Endothelial cell of umbilical vein (primary cell): Measurements from ENCODE around the gene LTB4R. TPM values are rescaled to one million over a fixed set of nuclear protein-coding genes. Genes with fewer than 3 reads are reported as not detected.
A peak's percentile ranks its signal among the peaks of the same experiment; 100 is the strongest.

Experiments used
- BruUV-seq: library from RNA; stranded (reverse); fragments of 400-500 nt; replicated peaks from 2 replicates; lab custom pipeline; 2021; lab: Mats Ljungman, UMichigan
- CTCF ChIA-PET: fragments of 300-600, 350-600 bp; sonication (Branson Sonifier 250); formaldehyde crosslinking; loops from one replicate; lab custom pipeline; 2021; ENCODE audit warnings: antibody characterized with exemption, inconsistent platforms; lab: Charles Lee
- POLR2A ChIA-PET: fragments of 300-600, 350-600 bp; sonication (Branson Sonifier 250); formaldehyde crosslinking; loops from one replicate; lab custom pipeline; 2021; ENCODE audit warnings: antibody characterized with exemption, inconsistent platforms; lab: Charles Lee
- DNase-seq: peaks from one replicate; pipeline ENCODE4 v3.0.0-alpha.2; 2011; ENCODE audit warnings: low read depth, low spot score
- FAIRE-seq: peaks from 2 replicates; lab custom pipeline; 2011; peaks lifted over from hg19 to GRCh38; lab: Jason Lieb, UNC
- H2AFZ ChIP-seq: 2 replicates; pipeline ENCODE4 v1.6.0; 2012; ENCODE audit warnings: low read depth, low read length, control low read depth, inconsistent platforms
- H3K27ac ChIP-seq: 2 replicates; pipeline ENCODE4 v1.5.1; 2011; ENCODE audit warnings: low read depth, mild to moderate bottlenecking, control low read depth, low read length, moderate library complexity; ENCODE audit not compliant: insufficient read depth
- H3K27me3 ChIP-seq, 2 experiments: 2 replicates each; pipeline versions ENCODE4 v1.6.0 to v1.6.1; 2011; ENCODE audit warnings: low read length in 2 of 2, mixed read lengths in 1 of 2; ENCODE audit not compliant: control insufficient read depth in 2 of 2, insufficient read depth in 2 of 2
- H3K36me3 ChIP-seq, 2 experiments: 2 replicates in 1 of 2; 3 replicates in 1 of 2; pipeline ENCODE4 v1.5.1; 2011; ENCODE audit warnings: low read length in 2 of 2, mild to moderate bottlenecking in 1 of 2, moderate library complexity in 1 of 2; ENCODE audit not compliant: control insufficient read depth in 2 of 2, insufficient read depth in 2 of 2; ENCODE audit errors: extremely low read depth in 1 of 2
- H3K4me1 ChIP-seq: 3 replicates; pipeline ENCODE4 v1.5.1; 2011; ENCODE audit warnings: mild to moderate bottlenecking, low read length; ENCODE audit not compliant: control insufficient read depth, insufficient read depth; ENCODE audit errors: extremely low read depth
- H3K4me2 ChIP-seq: 2 replicates; pipeline ENCODE4 v1.6.1; 2011; ENCODE audit warnings: low read length, control low read depth, mixed read lengths; ENCODE audit not compliant: insufficient read depth
- H3K4me3 ChIP-seq, 3 experiments: fragments of 200-600 bp in 1 of 3; sonication (generic), shearing (Covaris generic) in 1 of 3; replicated peaks in 1 of 3; 2 replicates each; pipeline ENCODE4 v1.5.1; 2011 to 2016; ENCODE audit warnings: control low read depth in 3 of 3, low read length in 3 of 3, mild to moderate bottlenecking in 2 of 3, inconsistent platforms in 1 of 3, low read depth in 1 of 3, moderate library complexity in 1 of 3; ENCODE audit not compliant: insufficient read depth in 1 of 3
- H3K79me2 ChIP-seq: 2 replicates; pipeline ENCODE4 v1.6.0; 2012; ENCODE audit warnings: low read length, inconsistent platforms; ENCODE audit not compliant: control insufficient read depth, insufficient read depth
- H3K9ac ChIP-seq: replicated peaks from 2 replicates; pipeline ENCODE3; 2011; ENCODE audit warnings: low read length, control low read depth; ENCODE audit not compliant: insufficient read depth; ENCODE audit errors: extremely low read depth
- H3K9me1 ChIP-seq: replicated peaks from 3 replicates; pipeline ENCODE4 v1.6.0; 2011; ENCODE audit warnings: mild to moderate bottlenecking, low read length; ENCODE audit not compliant: control insufficient read depth, insufficient read depth; ENCODE audit errors: extremely low read depth
- H3K9me3 ChIP-seq: replicated peaks from 2 replicates; pipeline ENCODE4 v1.5.1; 2012; ENCODE audit warnings: low read length, inconsistent platforms; ENCODE audit not compliant: control insufficient read depth, insufficient read depth
- H4K20me1 ChIP-seq: replicated peaks from 2 replicates; pipeline ENCODE3; 2011; ENCODE audit warnings: mild to moderate bottlenecking, low read length; ENCODE audit not compliant: control insufficient read depth, insufficient read depth; ENCODE audit errors: extremely low read depth
- CTCF ChIP-seq, 2 donors: IDR thresholded peaks; 1 replicate in 1 of 2; 2 replicates in 1 of 2; pipeline ENCODE4 v1.5.1; 2011; ENCODE audit warnings: low read length in 2 of 2, mild to moderate bottlenecking in 2 of 2, moderate library complexity in 2 of 2, control low read depth in 1 of 2, inconsistent platforms in 1 of 2, low read depth in 1 of 2; ENCODE audit not compliant: insufficient read depth in 1 of 2; ENCODE audit errors: extremely low read depth in 1 of 2
- GATA2 ChIP-seq: IDR thresholded peaks from 2 replicates; pipeline ENCODE4 v1.7.0; 2011; ENCODE audit warnings: low read depth, mild to moderate bottlenecking, moderate library complexity, mixed read lengths, low read length; ENCODE audit not compliant: insufficient read length, insufficient read depth
- JUN ChIP-seq: IDR thresholded peaks from 2 replicates; pipeline ENCODE4 v1.6.1; 2011; ENCODE audit warnings: borderline replicate concordance, low read depth; ENCODE audit not compliant: insufficient read length, insufficient read depth
- POLR2A ChIP-seq: IDR thresholded peaks from 2 replicates; pipeline ENCODE4 v1.6.1; 2012; ENCODE audit warnings: low read depth, mild to moderate bottlenecking, control low read depth, low read length
- dilution Hi-C: fragments of 300-500 bp; cut with MboI; formaldehyde crosslinking; loops from one replicate; pipeline ENCODE4 v1.15.0; 2019; ENCODE audit warnings: low sequenced_read_pairs; ENCODE audit not compliant: extremely low pct_ligation_motif_present
- intact Hi-C: fragments of 100-400 bp; cut with micrococcal nuclease; formaldehyde crosslinking; loops from one replicate; pipeline ENCODE4 v1.10.0; 2022
- polyA plus RNA-seq, 4 experiments: library from polyadenylated mRNA; depleted of rRNA in 3 of 4; stranded (reverse) in 3 of 4; unstranded in 1 of 4; fragments of >200 nt; gene quantifications; 2 replicates each; pipeline versions ENCODE4 v1.2.1 to v1.2.3, GENCODE V29; 2011 to 2012; ENCODE audit warnings: missing spikeins in 1 of 4
- total RNA-seq: library from RNA; stranded (reverse); gene quantifications from 2 replicates; pipeline ENCODE4 v1.2.3, GENCODE V29; 2021

LTB4R gene
- total and polyA plus RNA-seq, 2 donors (not counting 3 experiments of a cell fraction or from before 2014, with no cell fraction given), result 9.1 to 10.5 TPM

DNA sequence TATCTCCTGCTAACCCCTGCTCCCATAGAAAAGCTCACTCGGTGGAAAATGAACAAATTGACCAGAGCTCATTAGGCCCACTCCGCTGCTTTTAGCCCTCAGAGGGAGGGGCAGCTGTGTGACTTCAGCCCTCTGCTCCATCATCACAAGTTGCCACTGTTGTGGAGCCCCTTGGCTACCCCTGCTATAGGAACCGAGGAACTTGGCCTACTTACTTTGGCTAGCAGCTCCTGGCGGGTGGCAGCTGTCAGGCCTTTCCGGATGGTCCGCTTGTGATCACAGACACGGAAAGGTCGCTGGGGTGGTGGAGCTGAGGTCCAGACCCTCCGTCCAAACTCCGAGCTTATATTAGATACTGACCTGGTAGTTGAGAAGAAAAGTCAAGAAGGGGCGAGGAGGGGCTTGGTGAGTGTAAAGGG is 4.1 kb upstream of the LTB4R start:
- dilution Hi-C loops (no loop called here), intact Hi-C loops (no loop called here)
- Histone ChIP-seq H3K4me1 (peaks cover 23% of the 10 kb centered on the region), H4K20me1 (no peaks in the 10 kb centered on the region), H3K4me3 (no peak overlapping the region), H3K27me3 (no peaks in the 10 kb centered on the region), H3K4me2 (no peak overlapping the region), H3K9me1 (no peaks in the 10 kb centered on the region), H3K9ac (no peak overlapping the region), H3K27ac (no peak overlapping the region), H2AFZ (no peak overlapping the region), H3K9me3 (no peaks in the 10 kb centered on the region), H3K36me3 (peaks cover 0 to 37% of the 10 kb centered on the region in 2 experiments), H3K79me2 (no peaks in the 10 kb centered on the region)
- DNase-seq, result no peak
- TF ChIP-seq GATA2 (no peak), POLR2A (no peak), JUN (no peak)
- POLR2A ChIA-PET, result no interaction called here
- CTCF ChIA-PET, result interaction anchor here (0.7 to 7.4 kb wide), 24 partner anchors 8 to 249 kb away, joined by 3 to 122 read pairs (median 6); partner anchors contain the start of genes CHMP4A, DHRS1, IRF9 and MDP1
- no TSS peak for BruUV-seq
- FAIRE-seq, result no peak

DNA sequence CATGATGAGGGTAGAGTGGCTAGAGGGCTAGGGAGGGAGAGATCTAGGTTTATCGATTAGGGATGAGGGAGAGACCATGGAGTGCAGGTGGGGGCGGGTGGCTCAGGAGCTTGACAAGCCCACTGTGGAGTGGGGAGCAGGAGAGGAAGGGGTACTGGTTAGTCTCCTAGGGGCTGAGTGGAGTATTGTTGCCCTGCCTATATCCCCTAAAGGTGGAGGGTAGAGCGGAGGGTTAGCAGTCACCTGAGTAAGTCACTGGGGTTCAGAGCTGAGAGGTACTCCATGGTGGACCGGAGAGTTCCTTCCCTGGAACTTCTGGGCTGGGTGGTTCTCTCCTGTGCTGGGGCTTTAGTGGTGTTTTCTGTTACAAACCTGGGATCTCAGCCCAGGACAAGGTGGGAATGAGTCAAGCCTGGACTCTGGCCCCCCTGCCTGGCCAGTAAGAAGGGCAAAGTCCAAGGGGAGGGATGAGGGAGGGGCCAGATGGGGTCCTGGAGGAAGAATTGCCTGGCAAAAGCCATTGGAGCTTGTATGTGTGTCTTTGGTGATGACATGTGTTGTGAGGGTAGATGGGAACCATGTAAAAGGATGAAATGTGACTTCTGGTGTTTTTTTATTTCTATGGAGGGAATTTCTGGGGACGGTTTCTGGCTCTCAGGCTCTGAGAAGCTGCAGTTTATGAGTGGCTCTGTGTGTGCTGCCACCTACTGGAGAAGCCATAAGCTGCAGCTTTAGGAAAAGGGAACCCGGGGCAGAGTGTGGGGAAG is 3.5 kb upstream of the LTB4R start, which contains the start of gene CIDEB:
CIDEB (minus strand) TSS at position 403 of the 767 bp plus-strand sequence; CDS start at position 284, 119 bp downstream.
- no peaks in the 10 kb centered on the region for H3K27me3 ChIP-seq
- no peak within 1 kb of the TSS for H3K4me3 ChIP-seq
- no peak within 1 kb of the TSS for H3K27ac ChIP-seq
- DNase-seq (peak; percentile 52), FAIRE-seq (peak; percentile 86)
- no peaks in the 10 kb centered on the region for H3K79me2 ChIP-seq
- H3K4me1 ChIP-seq, result peaks cover 29% of the 10 kb centered on the region
- no peak within 1 kb of the TSS for H2AFZ ChIP-seq
- H3K36me3 ChIP-seq, result peaks cover 0 to 33% of the 10 kb centered on the region in 2 experiments
- POLR2A ChIA-PET, result interaction anchor here (0.9 to 1.2 kb wide), 3 partner anchors 65 to 95 kb away, joined by 3 to 4 read pairs (median 3); partner anchors contain the start of genes CHMP4A, MDP1 and TINF2
- no peak within 1 kb of the TSS for H3K4me2 ChIP-seq
- intact Hi-C loops (loop anchor here (1.0 kb wide), 2 partner anchors 36 to 65 kb away; partner anchors contain the start of genes RABGGTA and TINF2), dilution Hi-C loops (no loop called here)
- H4K20me1 ChIP-seq, result no peaks in the 10 kb centered on the region
- H3K9ac ChIP-seq, result no peak within 1 kb of the TSS
- no peaks in the 10 kb centered on the region for H3K9me3 ChIP-seq
- BruUV-seq, result no TSS peak
- no peak for TF ChIP-seq POLR2A
- peak; percentile 86 to 89 for TF ChIP-seq CTCF (IDR thresholded peaks at IDR 0.05; ENCODE audit: extremely low read depth in 1 of 2, insufficient read depth in 1 of 2, low read depth in 1 of 2, low read length in 2 of 2)
- CTCF ChIA-PET, result interaction anchor here (0.6 to 7.4 kb wide), 51 partner anchors 9 to 754 kb away, joined by 3 to 122 read pairs (median 5); partner anchors contain the start of genes CHMP4A, DHRS1, GMPR2 and IPO4
- H3K9me1 ChIP-seq, result no peaks in the 10 kb centered on the region
